Measurements from ENCODE around the gene B3GNT8. TPM values are rescaled to one million over a fixed set of nuclear protein-coding genes. Genes with fewer than 3 reads are reported as not detected.

B3GNT8 gene
- total and polyA plus RNA-seq, 2 of the 8 experiments (the other 6 are each of a cell fraction or from before 2014, with no cell fraction given), result 0.67 to 0.86 TPM

DNA sequence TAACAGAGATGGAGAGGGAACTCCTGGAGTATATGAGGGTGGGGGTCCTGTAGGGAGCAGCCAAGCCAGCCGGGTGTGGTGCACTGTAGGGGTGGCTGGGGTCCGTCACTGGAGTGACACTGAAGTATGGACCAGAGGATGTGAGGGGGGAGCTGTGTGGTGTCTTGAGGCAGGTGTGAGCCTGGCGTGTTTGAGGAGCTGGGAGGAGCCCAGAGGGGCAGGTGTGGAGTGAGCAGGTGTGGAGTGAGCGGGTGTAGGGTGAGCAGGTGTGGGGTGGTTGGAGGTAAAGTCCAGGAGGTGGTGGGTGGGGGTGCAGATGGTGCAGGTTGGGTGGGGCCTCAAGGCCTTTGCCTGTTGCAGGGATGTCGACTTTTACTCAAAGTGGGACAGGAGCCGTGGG, 5.9 kb downstream of the B3GNT8 start:
- POLR2A ChIA-PET (ENCODE audit: partially characterized antibody), result interaction anchor here (0.7 to 1.4 kb wide), 2 partner anchors 12 to 14 kb away, joined by 3 read pairs; no protein-coding TSS in a partner anchor
- H2BK15ac ChIP-seq (ENCODE audit: low read length), result no peak overlapping the region
- CTCF ChIA-PET (ENCODE audit: partially characterized antibody), result interaction anchor here (0.8 to 1.1 kb wide), 3 partner anchors 13 to 142 kb away, joined by 3 to 10 read pairs (median 4); no protein-coding TSS in a partner anchor

More for the DNA sequence above, 5.9 kb downstream of the B3GNT8 start:
- no peak for DNase-seq (ENCODE audit: low read depth in 1 of 2, low spot score in 2 of 2)
- Histone ChIP-seq H3K56ac (replicated peaks; ENCODE audit: insufficient read length, low read depth, low read length) (no peak overlapping the region), H4K8ac (ENCODE audit: extremely low read depth, insufficient read depth, low read length) (no peak overlapping the region), H3K23ac (ENCODE audit: insufficient read length) (no peak overlapping the region), H3K4me2 (ENCODE audit: insufficient read depth in 1 of 2, low read depth in 2 of 2, low read length in 2 of 2) (no peak overlapping the region), H2AFZ (ENCODE audit: low read length) (no peak overlapping the region), H3K9me3 (ENCODE audit: insufficient read depth in 2 of 2, low read depth in 1 of 2, low read length in 1 of 2) (no peaks in the 10 kb centered on the region), H2BK5ac (ENCODE audit: low read depth, low read length) (no peak overlapping the region), H3K23me2 (ENCODE audit: low read depth, low read length) (no peaks in the 10 kb centered on the region), H3K4me1 (replicated peaks in 1 of 4; ENCODE audit: control insufficient read depth in 3 of 4, insufficient read depth in 4 of 4, low read length in 3 of 4) (peaks cover 0 to under 1% (median 0%) of the 10 kb centered on the region in 4 experiments; a peak in 1 of 7 replicates), H4K20me1 (replicated peaks in 1 of 2; ENCODE audit: control insufficient read depth in 1 of 2, insufficient read depth in 2 of 2, low read length in 2 of 2) (no peaks in the 10 kb centered on the region), H2AK5ac (ENCODE audit: low read depth, low read length) (no peak overlapping the region), H2BK120ac (replicated peaks; ENCODE audit: low read depth, low read length) (no peak overlapping the region), H2BK20ac (ENCODE audit: low read length) (no peak overlapping the region), H4K5ac (ENCODE audit: insufficient read length, low read depth, low read length) (no peak overlapping the region), H3K79me1 (ENCODE audit: low read depth, low read length) (no peaks in the 10 kb centered on the region), H2BK12ac (ENCODE audit: low read depth, low read length) (no peak overlapping the region), H3K79me2 (ENCODE audit: control insufficient read depth in 1 of 2, insufficient read depth in 2 of 2, low read length in 2 of 2) (no peaks in the 10 kb centered on the region), H3K4me3 (ENCODE audit: extremely low read depth in 1 of 4, insufficient read depth in 2 of 4, low read depth in 3 of 4, low read length in 4 of 4) (no peak overlapping the region), H3K18ac (ENCODE audit: extremely low read depth, low read length) (no peak overlapping the region), H3K4ac (replicated peaks; ENCODE audit: insufficient read length, low read depth, low read length) (no peak overlapping the region), H3K36me3 (ENCODE audit: control insufficient read depth in 2 of 4, insufficient read depth in 4 of 4, low read length in 3 of 4) (peaks cover 0 to 12% (median 2%) of the 10 kb centered on the region in 4 experiments; a peak in 6 of 8 replicates), H3K27ac (ENCODE audit: low read depth, low read length) (no peak overlapping the region), H3K9ac (replicated peaks in 1 of 4; ENCODE audit: extremely low read depth in 1 of 4, low read depth in 3 of 4, low read length in 3 of 4) (no peak overlapping the region), H3K27me3 (replicated peaks in 1 of 4; ENCODE audit: control insufficient read depth in 3 of 4, extremely low read depth in 1 of 4, insufficient read depth in 3 of 4, low read length in 3 of 4) (no peaks in the 10 kb centered on the region), H4K91ac (replicated peaks; ENCODE audit: insufficient read length, low read length) (no peak overlapping the region), H3K14ac (ENCODE audit: insufficient read length) (no peak overlapping the region)
- no peak for FAIRE-seq
- WGBS, 2 experiments (ENCODE audit: extremely low coverage in 1 of 2, insufficient coverage in 1 of 2, insufficient read length in 1 of 2, insufficient replicate concordance in 2 of 2, low coverage in 1 of 2, low lambda C conversion rate in 2 of 2, missing lambda C conversion rate in 1 of 2), result 96% methylated on average over 6 of the region's 6 CpGs; no CpG with 5 or more reads in 1 of the 2 experiments
- TF ChIP-seq ASH2L (IDR thresholded peaks at IDR 0.05; ENCODE audit: low read length), result no peak
- no peak for TF ChIP-seq RBBP5 (IDR thresholded peaks at IDR 0.05; ENCODE audit: borderline replicate concordance, low read depth, low read length)
- TF ChIP-seq HDAC2 (IDR thresholded peaks at IDR 0.05; ENCODE audit: borderline replicate concordance in 1 of 2, low read depth in 2 of 2, low read length in 2 of 2), result no peak
- TF ChIP-seq KDM4A (IDR thresholded peaks at IDR 0.05; ENCODE audit: low read depth, low read length, severe bottlenecking), result no peak
- TF ChIP-seq, protein P1, sequence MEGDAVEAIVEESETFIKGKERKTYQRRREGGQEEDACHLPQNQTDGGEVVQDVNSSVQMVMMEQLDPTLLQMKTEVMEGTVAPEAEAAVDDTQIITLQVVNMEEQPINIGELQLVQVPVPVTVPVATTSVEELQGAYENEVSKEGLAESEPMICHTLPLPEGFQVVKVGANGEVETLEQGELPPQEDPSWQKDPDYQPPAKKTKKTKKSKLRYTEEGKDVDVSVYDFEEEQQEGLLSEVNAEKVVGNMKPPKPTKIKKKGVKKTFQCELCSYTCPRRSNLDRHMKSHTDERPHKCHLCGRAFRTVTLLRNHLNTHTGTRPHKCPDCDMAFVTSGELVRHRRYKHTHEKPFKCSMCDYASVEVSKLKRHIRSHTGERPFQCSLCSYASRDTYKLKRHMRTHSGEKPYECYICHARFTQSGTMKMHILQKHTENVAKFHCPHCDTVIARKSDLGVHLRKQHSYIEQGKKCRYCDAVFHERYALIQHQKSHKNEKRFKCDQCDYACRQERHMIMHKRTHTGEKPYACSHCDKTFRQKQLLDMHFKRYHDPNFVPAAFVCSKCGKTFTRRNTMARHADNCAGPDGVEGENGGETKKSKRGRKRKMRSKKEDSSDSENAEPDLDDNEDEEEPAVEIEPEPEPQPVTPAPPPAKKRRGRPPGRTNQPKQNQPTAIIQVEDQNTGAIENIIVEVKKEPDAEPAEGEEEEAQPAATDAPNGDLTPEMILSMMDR (IDR thresholded peaks at IDR 0.05; ENCODE audit: control extremely low read depth in 1 of 3, insufficient read depth in 1 of 3, low read depth in 1 of 3, low read length in 3 of 3), result no peak
- TF ChIP-seq SRF (IDR thresholded peaks at IDR 0.05; ENCODE audit: low read depth, low read length), result no peak
- no peak for TF ChIP-seq RAD21 (IDR thresholded peaks at IDR 0.05 in 1 of 2, conservative IDR thresholded peaks at IDR 0.05 in 1 of 2; ENCODE audit: low read depth in 2 of 2, low read length in 2 of 2)
- TF ChIP-seq SP1 (IDR thresholded peaks at IDR 0.05; ENCODE audit: low read depth, low read length), result no peak
- TF ChIP-seq SAP30 (IDR thresholded peaks at IDR 0.05; ENCODE audit: insufficient read depth, insufficient replicate concordance, low read length), result no peak

Measured in H1 (cell line).